Osteoblast (primary cell): Measurements from ENCODE around the gene HTR3C. TPM values are rescaled to one million over a fixed set of nuclear protein-coding genes. Genes with fewer than 3 reads are reported as not detected.
A peak's percentile ranks its signal among the peaks of the same experiment; 100 is the strongest.

Experiments used
- DNase-seq: peaks from one replicate; pipeline ENCODE4 v3.0.0; 2011; ENCODE audit warnings: low spot score, mixed read lengths; ENCODE audit not compliant: insufficient read length; ENCODE audit errors: missing footprints
- H2AFZ ChIP-seq: 2 replicates; pipeline ENCODE4 v1.6.0; 2011; ENCODE audit warnings: mild to moderate bottlenecking, low read length
- H3K27ac ChIP-seq: 2 replicates; pipeline ENCODE4 v1.5.1; 2011; ENCODE audit warnings: mild to moderate bottlenecking, low read depth, low read length, moderate library complexity
- H3K27me3 ChIP-seq: 2 replicates; pipeline ENCODE4 v1.6.0; 2012; ENCODE audit warnings: mild to moderate bottlenecking, control low read depth, inconsistent platforms, low read length, moderate library complexity; ENCODE audit not compliant: insufficient read depth
- H3K36me3 ChIP-seq: 2 replicates; pipeline ENCODE4 v1.5.1; 2011; ENCODE audit warnings: mild to moderate bottlenecking, low read length, control low read depth, moderate library complexity; ENCODE audit not compliant: insufficient read depth
- H3K4me1 ChIP-seq: 2 replicates; pipeline ENCODE4 v1.5.1; 2011; ENCODE audit warnings: mild to moderate bottlenecking, low read length, control low read depth, moderate library complexity; ENCODE audit not compliant: insufficient read depth
- H3K4me2 ChIP-seq: 2 replicates; pipeline ENCODE4 v1.6.0; 2011; ENCODE audit warnings: mild to moderate bottlenecking, low read length; ENCODE audit not compliant: insufficient read depth
- H3K4me3 ChIP-seq: fragments of 200-600 bp; sonication (generic); 3 replicates; pipeline ENCODE4 v1.5.1; 2012; ENCODE audit warnings: mild to moderate bottlenecking, low read length, inconsistent platforms; ENCODE audit not compliant: insufficient read depth
- H3K79me2 ChIP-seq: 2 replicates; pipeline ENCODE4 v1.6.0; 2012; ENCODE audit warnings: mild to moderate bottlenecking, low read length, control low read depth, inconsistent platforms; ENCODE audit not compliant: insufficient read depth
- H3K9me3 ChIP-seq: 2 replicates; pipeline ENCODE4 v1.5.1; 2011; ENCODE audit warnings: low read depth, low read length, control low read depth
- H4K20me1 ChIP-seq: 2 replicates; pipeline ENCODE4 v1.6.0; 2012; ENCODE audit warnings: mild to moderate bottlenecking, low read length, control low read depth; ENCODE audit not compliant: insufficient read depth
- CTCF ChIP-seq: IDR thresholded peaks from 2 replicates; pipeline ENCODE4 v1.5.1; 2011; ENCODE audit warnings: mild to moderate bottlenecking, low read depth, low read length, moderate library complexity; ENCODE audit errors: extremely low read depth
- total RNA-seq: library from RNA; depleted of rRNA; stranded (reverse); fragments of >200 nt; gene quantifications from 2 replicates; pipeline ENCODE4 v1.2.3, GENCODE V29; 2012

HTR3C gene
- total RNA-seq, 1 donor: not detected

DNA sequence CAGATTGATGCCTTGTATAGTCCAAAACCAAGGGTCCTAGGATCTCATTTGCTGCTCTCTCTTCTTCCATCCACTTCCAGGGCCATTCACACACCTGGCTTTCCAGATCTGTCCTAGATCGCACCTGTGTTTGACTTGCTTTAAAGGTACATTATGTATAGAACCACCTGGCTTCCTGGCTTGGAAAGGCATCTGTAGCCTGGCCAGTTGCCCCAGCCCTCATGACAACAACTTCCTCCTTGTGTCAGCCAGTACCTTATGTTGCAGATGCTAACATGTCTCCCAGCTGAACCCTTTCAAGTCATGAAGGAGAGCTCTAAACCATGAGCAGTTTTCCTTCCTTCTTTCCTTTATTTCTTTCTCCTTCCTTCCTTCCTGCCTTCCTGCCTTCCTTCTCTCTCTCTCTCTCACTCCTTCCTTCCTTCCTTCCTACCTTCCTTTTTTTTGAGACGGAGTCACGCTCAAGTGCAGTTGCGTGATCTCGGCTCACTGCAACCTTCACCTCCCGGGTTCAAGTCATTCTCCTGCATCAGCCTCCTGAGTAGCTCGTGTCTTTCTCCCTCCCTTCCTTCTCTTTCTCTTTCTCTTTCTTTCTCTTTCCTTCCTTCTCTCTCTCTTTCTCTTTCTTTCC is 2.5 kb upstream of the HTR3C start:
- Histone ChIP-seq H3K27me3 (peaks cover 16% of the 10 kb centered on the region), H3K4me1 (no peaks in the 10 kb centered on the region), H2AFZ (no peak overlapping the region), H3K36me3 (no peaks in the 10 kb centered on the region), H3K9me3 (no peaks in the 10 kb centered on the region), H4K20me1 (no peaks in the 10 kb centered on the region), H3K4me3 (no peak overlapping the region), H3K4me2 (no peak overlapping the region), H3K27ac (no peak overlapping the region), H3K79me2 (no peaks in the 10 kb centered on the region)
- no peak for TF ChIP-seq CTCF
- DNase-seq: no peak

DNA sequence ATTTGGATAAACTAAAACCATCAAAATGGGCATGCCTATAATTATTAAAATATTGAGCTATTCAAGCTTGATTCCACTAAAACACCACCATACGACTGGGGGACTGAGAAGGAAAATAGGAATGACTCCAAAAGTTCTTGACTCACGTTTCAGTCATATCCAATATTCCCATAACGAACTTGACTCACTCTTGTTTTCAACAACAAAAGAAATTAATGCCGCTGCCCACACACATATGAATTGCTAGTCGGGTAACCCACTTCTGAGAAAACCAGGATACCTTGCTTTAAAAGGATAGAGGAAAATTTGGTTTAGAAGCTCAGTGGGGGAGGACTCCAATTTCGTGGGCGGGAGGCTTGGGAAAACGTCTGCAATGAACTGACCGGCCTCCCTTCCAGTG is 5.2 kb downstream of the HTR3C start:
- Histone ChIP-seq H3K9me3 (no peaks in the 10 kb centered on the region), H3K27me3 (peaks cover 13% of the 10 kb centered on the region), H3K27ac (no peak overlapping the region), H3K36me3 (no peaks in the 10 kb centered on the region), H4K20me1 (no peaks in the 10 kb centered on the region), H3K4me2 (peak overlapping the region; percentile 43), H3K4me1 (peaks cover 4% of the 10 kb centered on the region), H3K4me3 (no peak overlapping the region), H3K79me2 (no peaks in the 10 kb centered on the region), H2AFZ (no peak overlapping the region)
- no peak for DNase-seq
- TF ChIP-seq CTCF: no peak

DNA sequence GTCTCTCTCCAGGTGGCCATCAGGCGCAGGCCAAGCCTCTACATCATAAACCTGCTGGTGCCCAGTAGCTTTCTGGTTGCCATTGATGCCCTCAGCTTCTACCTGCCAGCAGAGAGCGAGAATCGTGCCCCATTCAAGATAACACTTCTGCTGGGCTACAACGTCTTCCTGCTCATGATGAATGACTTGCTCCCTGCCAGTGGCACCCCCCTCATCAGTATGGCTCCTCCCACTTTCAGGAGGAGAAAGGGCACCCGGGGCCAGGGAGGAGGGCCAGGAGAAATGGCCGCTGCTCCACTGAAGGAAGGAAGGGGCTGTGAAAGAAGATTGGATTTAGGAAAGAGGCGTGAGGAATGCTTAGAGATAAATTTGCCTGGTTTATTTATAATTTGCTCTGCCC is 6.6 kb downstream of the HTR3C start:
- H4K20me1 ChIP-seq: no peaks in the 10 kb centered on the region
- peaks cover 9% of the 10 kb centered on the region for H3K27me3 ChIP-seq
- H3K79me2 ChIP-seq: no peaks in the 10 kb centered on the region
- no peaks in the 10 kb centered on the region for H3K9me3 ChIP-seq
- H3K27ac ChIP-seq: no peak overlapping the region
- no peak overlapping the region for H2AFZ ChIP-seq
- no peak overlapping the region for H3K4me3 ChIP-seq
- H3K4me2 ChIP-seq: no peak overlapping the region
- DNase-seq: no peak
- no peak for TF ChIP-seq CTCF
- peaks cover 4% of the 10 kb centered on the region for H3K4me1 ChIP-seq
- no peaks in the 10 kb centered on the region for H3K36me3 ChIP-seq

- no peak overlapping the region for H3K4me2 ChIP-seq
- H3K79me2 ChIP-seq: no peaks in the 10 kb centered on the region
- H3K36me3 ChIP-seq: no peaks in the 10 kb centered on the region
- no peak overlapping the region for H3K4me3 ChIP-seq
- H3K27me3 ChIP-seq: peaks cover 6% of the 10 kb centered on the region
- H3K9me3 ChIP-seq: no peaks in the 10 kb centered on the region
- no peak for DNase-seq
- H3K27ac ChIP-seq: no peak overlapping the region
- H2AFZ ChIP-seq: no peak overlapping the region
- no peaks in the 10 kb centered on the region for H4K20me1 ChIP-seq
- no peak for TF ChIP-seq CTCF
- H3K4me1 ChIP-seq: peaks cover 4% of the 10 kb centered on the region
Observed at GRCh38 chr3:184062637-184063036, 9.8 kb downstream of the HTR3C start.
